Measurements from ENCODE around the gene PARD3. TPM values are rescaled to one million over a fixed set of nuclear protein-coding genes. Genes with fewer than 3 reads are reported as not detected.

The PARD3 gene
- total and polyA plus RNA-seq, 10 of the 15 experiments (the other 5 are each of a cell fraction or from before 2014, with no cell fraction given): 2.6 to 43.1 (median 13.9) TPM

GRCh38 chr10:34141032-34141680 lies 673.9 kb downstream of the PARD3 start (continued):
- TF ChIP-seq, protein P1, sequence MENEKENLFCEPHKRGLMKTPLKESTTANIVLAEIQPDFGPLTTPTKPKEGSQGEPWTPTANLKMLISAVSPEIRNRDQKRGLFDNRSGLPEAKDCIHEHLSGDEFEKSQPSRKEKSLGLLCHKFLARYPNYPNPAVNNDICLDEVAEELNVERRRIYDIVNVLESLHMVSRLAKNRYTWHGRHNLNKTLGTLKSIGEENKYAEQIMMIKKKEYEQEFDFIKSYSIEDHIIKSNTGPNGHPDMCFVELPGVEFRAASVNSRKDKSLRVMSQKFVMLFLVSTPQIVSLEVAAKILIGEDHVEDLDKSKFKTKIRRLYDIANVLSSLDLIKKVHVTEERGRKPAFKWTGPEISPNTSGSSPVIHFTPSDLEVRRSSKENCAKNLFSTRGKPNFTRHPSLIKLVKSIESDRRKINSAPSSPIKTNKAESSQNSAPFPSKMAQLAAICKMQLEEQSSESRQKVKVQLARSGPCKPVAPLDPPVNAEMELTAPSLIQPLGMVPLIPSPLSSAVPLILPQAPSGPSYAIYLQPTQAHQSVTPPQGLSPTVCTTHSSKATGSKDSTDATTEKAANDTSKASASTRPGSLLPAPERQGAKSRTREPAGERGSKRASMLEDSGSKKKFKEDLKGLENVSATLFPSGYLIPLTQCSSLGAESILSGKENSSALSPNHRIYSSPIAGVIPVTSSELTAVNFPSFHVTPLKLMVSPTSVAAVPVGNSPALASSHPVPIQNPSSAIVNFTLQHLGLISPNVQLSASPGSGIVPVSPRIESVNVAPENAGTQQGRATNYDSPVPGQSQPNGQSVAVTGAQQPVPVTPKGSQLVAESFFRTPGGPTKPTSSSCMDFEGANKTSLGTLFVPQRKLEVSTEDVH (IDR thresholded peaks at IDR 0.05; ENCODE audit: low read depth, partially characterized antibody): no peak
- TF ChIP-seq BMI1 (IDR thresholded peaks at IDR 0.05; ENCODE audit: borderline replicate concordance) (peak; percentile 45; the same call in 1 of the 2 replicates), MLLT1 (IDR thresholded peaks at IDR 0.05) (no peak), KDM1A (IDR thresholded peaks at IDR 0.05; ENCODE audit: borderline replicate concordance) (no peak), LARP7 (IDR thresholded peaks at IDR 0.05) (no peak), EP300 (IDR thresholded peaks at IDR 0.05; ENCODE audit: borderline replicate concordance in 1 of 2, control insufficient read depth in 1 of 2, low read depth in 2 of 2, low read length in 2 of 2) (peak in 1 of 2 experiments; percentile 76; a peak in 1 of 4 replicates), MEF2A (IDR thresholded peaks at IDR 0.05; ENCODE audit: insufficient read depth, low read depth, low read length) (0 out of 2 replicates have a peak, but pooled peaks have one; percentile 50), MTA2 (IDR thresholded peaks at IDR 0.05; ENCODE audit: low read depth) (peak; percentile 90), NFYB (IDR thresholded peaks at IDR 0.05; ENCODE audit: insufficient read depth, low read depth, low read length) (no peak), ATF7 (IDR thresholded peaks at IDR 0.05; ENCODE audit: low read depth) (peak; percentile 89), ESRRA (IDR thresholded peaks at IDR 0.05; ENCODE audit: low read length) (no peak), YBX1 (IDR thresholded peaks at IDR 0.05) (no peak), RFX5 (IDR thresholded peaks at IDR 0.05; ENCODE audit: low read depth, low read length) (no peak), JUNB (IDR thresholded peaks at IDR 0.05) (0 out of 2 replicates have a peak, but pooled peaks have one; percentile 8), BCL11A (IDR thresholded peaks at IDR 0.05; ENCODE audit: low read depth, low read length) (no peak), DPF2 (IDR thresholded peaks at IDR 0.05) (0 out of 2 replicates have a peak, but pooled peaks have one; percentile 12), FOXK2 (IDR thresholded peaks at IDR 0.05) (no peak), NFIC (IDR thresholded peaks at IDR 0.05; ENCODE audit: low read depth, low read length) (peak; percentile 41; the same call in 1 of the 2 replicates), SUPT20H (IDR thresholded peaks at IDR 0.05; ENCODE audit: borderline replicate concordance, control insufficient read depth, low read depth, low read length) (no peak)
- TF ChIP-seq, protein P2, sequence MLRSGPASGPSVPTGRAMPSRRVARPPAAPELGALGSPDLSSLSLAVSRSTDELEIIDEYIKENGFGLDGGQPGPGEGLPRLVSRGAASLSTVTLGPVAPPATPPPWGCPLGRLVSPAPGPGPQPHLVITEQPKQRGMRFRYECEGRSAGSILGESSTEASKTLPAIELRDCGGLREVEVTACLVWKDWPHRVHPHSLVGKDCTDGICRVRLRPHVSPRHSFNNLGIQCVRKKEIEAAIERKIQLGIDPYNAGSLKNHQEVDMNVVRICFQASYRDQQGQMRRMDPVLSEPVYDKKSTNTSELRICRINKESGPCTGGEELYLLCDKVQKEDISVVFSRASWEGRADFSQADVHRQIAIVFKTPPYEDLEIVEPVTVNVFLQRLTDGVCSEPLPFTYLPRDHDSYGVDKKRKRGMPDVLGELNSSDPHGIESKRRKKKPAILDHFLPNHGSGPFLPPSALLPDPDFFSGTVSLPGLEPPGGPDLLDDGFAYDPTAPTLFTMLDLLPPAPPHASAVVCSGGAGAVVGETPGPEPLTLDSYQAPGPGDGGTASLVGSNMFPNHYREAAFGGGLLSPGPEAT (IDR thresholded peaks at IDR 0.05; ENCODE audit: low read depth): peak; percentile 39; the same call in 1 of the 2 replicates

Data from GM12878 (cell line).